Neural cell (in vitro differentiated cells): Measurements from ENCODE around the gene SMARCC1. TPM values are rescaled to one million over a fixed set of nuclear protein-coding genes. Genes with fewer than 3 reads are reported as not detected.
"Not testable (repeated sequence)": the region's sequence is repeated elsewhere in the genome, so short reads cannot be mapped to it uniquely, and the experiment has no call there.

Source experiments
- H2AFZ ChIP-seq: fragments of 200-600, 300-800 bp; sonication (generic), shearing (Covaris generic); 2 replicates; pipeline ENCODE4 v1.6.0; 2014; ENCODE audit warnings: low read depth, mild to moderate bottlenecking, antibody characterized with exemption, low read length, moderate library complexity
- H3F3A ChIP-seq: fragments of 200-600 bp; shearing (Covaris generic); 2 replicates; pipeline ENCODE4 v1.6.1; 2016; ENCODE audit warnings: mild to moderate bottlenecking, moderate library complexity, mixed read lengths, antibody characterized with exemption, low read length; ENCODE audit not compliant: insufficient read depth, poor library complexity, severe bottlenecking
- H3K27ac ChIP-seq: fragments of 200-600, 300-800 bp; sonication (generic), shearing (Covaris generic); 2 replicates; pipeline ENCODE4 v1.5.1; 2014; ENCODE audit warnings: mild to moderate bottlenecking, low read length, moderate library complexity
- H3K27me3 ChIP-seq: fragments of 300-800, 200-600 bp; sonication (generic), shearing (Covaris generic); 2 replicates; pipeline ENCODE4 v1.6.0; 2014; ENCODE audit warnings: mild to moderate bottlenecking, low read depth, low read length, moderate library complexity; ENCODE audit not compliant: insufficient read depth
- H3K36me3 ChIP-seq: fragments of 300-800, 200-600 bp; sonication (generic), shearing (Covaris generic); 2 replicates; pipeline ENCODE4 v1.5.1; 2014; ENCODE audit warnings: mild to moderate bottlenecking, antibody characterized with exemption, low read length, moderate library complexity; ENCODE audit not compliant: insufficient read depth
- H3K4me2 ChIP-seq: fragments of 300-800, 200-600 bp; sonication (generic), shearing (Covaris generic); 2 replicates; pipeline ENCODE4 v1.6.0; 2014; ENCODE audit warnings: mild to moderate bottlenecking, low read length
- H3K4me3 ChIP-seq: fragments of 300-800, 200-600 bp; sonication (generic), shearing (Covaris generic); 2 replicates; pipeline ENCODE4 v1.5.1; 2014; ENCODE audit warnings: mild to moderate bottlenecking, low read length, moderate library complexity
- H3K79me2 ChIP-seq: fragments of 200-600 bp; shearing (Covaris generic); replicated peaks from 2 replicates; pipeline ENCODE4 v1.6.0; 2014; ENCODE audit warnings: mild to moderate bottlenecking, low read length, moderate library complexity; ENCODE audit not compliant: insufficient read depth
- H3K9ac ChIP-seq: fragments of 300-800, 200-600 bp; sonication (generic), shearing (Covaris generic); 2 replicates; pipeline ENCODE4 v1.6.1; 2016; ENCODE audit warnings: mild to moderate bottlenecking, low read length, mixed read lengths
- H3K9me2 ChIP-seq: fragments of 200-600 bp; shearing (Covaris generic); 2 replicates; pipeline ENCODE4 v1.6.1; 2016; ENCODE audit warnings: mild to moderate bottlenecking, low read length, mixed read lengths; ENCODE audit not compliant: insufficient read depth
- H3K9me3 ChIP-seq: fragments of 200-600, 300-800 bp; sonication (generic), shearing (Covaris generic); 2 replicates; pipeline ENCODE4 v1.6.1; 2016; ENCODE audit warnings: mild to moderate bottlenecking, mixed run types, low read length, moderate library complexity, mixed read lengths
- H4K20me1 ChIP-seq: fragments of 200-600 bp; shearing (Covaris generic); 2 replicates; pipeline ENCODE4 v1.6.1; 2016; ENCODE audit warnings: mild to moderate bottlenecking, mixed run types; ENCODE audit not compliant: insufficient read depth
- CTCF ChIP-seq: fragments of 450-650 bp; IDR thresholded peaks from 2 replicates; pipeline ENCODE4 v1.5.1; 2014; ENCODE audit warnings: antibody characterized with exemption, mild to moderate bottlenecking, moderate library complexity; ENCODE audit not compliant: poor library complexity, severe bottlenecking
- EP300 ChIP-seq: fragments of 450-650 bp; conservative IDR thresholded peaks from 2 replicates; pipeline ENCODE4 v1.6.1; 2014; ENCODE audit warnings: antibody characterized with exemption, mild to moderate bottlenecking, moderate library complexity; ENCODE audit not compliant: poor library complexity, severe bottlenecking
- EZH2 ChIP-seq: fragments of 200-600, 300-800 bp; shearing (Covaris generic), sonication (generic); IDR thresholded peaks from 2 replicates; pipeline ENCODE4 v1.6.1; 2014; ENCODE audit warnings: antibody characterized with exemption, low read length, borderline replicate concordance, mild to moderate bottlenecking; ENCODE audit not compliant: insufficient read depth, poor library complexity, severe bottlenecking
- MXI1 ChIP-seq: fragments of 450-650 bp; conservative IDR thresholded peaks from 2 replicates; pipeline ENCODE4 v1.6.1; 2014; ENCODE audit warnings: antibody characterized with exemption, mild to moderate bottlenecking; ENCODE audit not compliant: poor library complexity, severe bottlenecking
- POLR2AphosphoS5 ChIP-seq: IDR thresholded peaks from 2 replicates; pipeline ENCODE4 v1.6.1; 2012
- RAD21 ChIP-seq: fragments of 450-650 bp; conservative IDR thresholded peaks from 2 replicates; pipeline ENCODE4 v1.6.1; 2014; ENCODE audit warnings: antibody characterized with exemption, mild to moderate bottlenecking, moderate library complexity
- REST ChIP-seq: IDR thresholded peaks from 2 replicates; pipeline ENCODE4 v1.6.1; 2012; ENCODE audit warnings: borderline replicate concordance
- SMC3 ChIP-seq: fragments of 450-650 bp; conservative IDR thresholded peaks from 2 replicates; pipeline ENCODE4 v1.6.1; 2014; ENCODE audit warnings: antibody characterized with exemption, mild to moderate bottlenecking, moderate library complexity; ENCODE audit not compliant: poor library complexity
- TAF1 ChIP-seq: IDR thresholded peaks from 2 replicates; pipeline ENCODE4 v1.6.1; 2012; ENCODE audit warnings: low read depth
- polyA plus RNA-seq: library from polyadenylated mRNA; depleted of rRNA; stranded (reverse); fragments of >200 nt; gene quantifications from 2 replicates; pipeline ENCODE4 v1.2.3, GENCODE V29; 2014

SMARCC1 gene
- polyA plus RNA-seq, 1 donor from 2014 or later = 29.4 TPM

- Histone ChIP-seq H3K9me3 (no peaks in the 10 kb centered on the region), H4K20me1 (peaks cover under 1% of the 10 kb centered on the region), H3K4me3 (no peak overlapping the region), H3K9ac (no peak overlapping the region), H3K36me3 (no peaks in the 10 kb centered on the region), H3F3A (no peaks in the 10 kb centered on the region), H3K27me3 (no peaks in the 10 kb centered on the region), H3K27ac (no peak overlapping the region), H3K79me2 (peaks cover 45% of the 10 kb centered on the region), H3K9me2 (no peaks in the 10 kb centered on the region), H2AFZ (no peak overlapping the region), H3K4me2 (no peak overlapping the region)
- TF ChIP-seq EP300 = no peak
- TF ChIP-seq RAD21 = no peak
- no peak for TF ChIP-seq REST
- no peak for TF ChIP-seq POLR2AphosphoS5
- no peak for TF ChIP-seq MXI1
- TF ChIP-seq TAF1 = no peak
- no peak for TF ChIP-seq CTCF
- TF ChIP-seq EZH2 = no peak
- no peak for TF ChIP-seq SMC3
Observed at GRCh38 chr3:47761046-47761445, 20.6 kb downstream of the SMARCC1 start.

GRCh38 chr3:47760207-47760606, 21.5 kb downstream of the SMARCC1 start:
- H3K27ac ChIP-seq, H3K9me2 ChIP-seq, H3K9ac ChIP-seq, H4K20me1 ChIP-seq, H3F3A ChIP-seq, H2AFZ ChIP-seq, H3K4me2 ChIP-seq, H3K4me3 ChIP-seq, H3K36me3 ChIP-seq, H3K27me3 ChIP-seq, H3K9me3 ChIP-seq: not testable (repeated sequence)
- peaks cover 39% of the 10 kb centered on the region for H3K79me2 ChIP-seq
